Measurements from ENCODE around the gene ATP8A1. TPM values are rescaled to one million over a fixed set of nuclear protein-coding genes. Genes with fewer than 3 reads are reported as not detected.

Gene ATP8A1
- total and polyA plus RNA-seq, 2 of the 4 experiments (the other 2 are of a cell fraction): 0.12 to 0.36 TPM

DNA sequence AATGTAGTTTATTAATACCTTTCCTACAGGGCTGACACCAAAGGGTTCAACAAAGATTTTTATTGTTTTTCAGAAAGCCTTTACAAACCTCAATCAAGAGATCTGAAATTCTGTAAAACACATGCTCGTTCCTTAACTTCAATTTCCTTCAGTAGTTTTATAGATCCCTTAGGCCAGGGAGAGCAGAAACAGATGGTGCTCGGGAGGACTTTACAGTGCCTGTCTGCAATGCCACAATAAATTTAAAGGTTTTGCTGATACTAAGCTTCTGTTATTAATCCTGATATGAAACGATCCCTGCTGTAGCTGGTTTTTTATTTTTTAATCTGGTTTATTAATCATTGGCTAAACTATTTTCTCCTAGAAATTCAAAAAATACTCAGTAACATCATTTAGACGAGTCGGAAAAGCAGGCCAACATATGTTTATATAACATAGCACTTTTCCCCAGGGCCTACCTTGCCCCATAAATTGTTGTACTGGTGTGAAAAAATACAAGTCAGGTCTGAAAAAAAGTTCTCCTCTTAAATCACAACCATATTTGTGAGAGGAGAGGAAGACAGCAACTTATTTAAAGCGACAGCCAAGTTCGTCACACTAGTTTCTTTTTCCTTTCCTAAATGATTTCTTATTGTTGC is 219.9 kb downstream of the ATP8A1 start:
- no peak for ATAC-seq (ENCODE audit: low read depth)
- CTCF ChIA-PET: no interaction called here
- no peak overlapping the region for H2BK15ac ChIP-seq (ENCODE audit: low read depth, low read length)

More for the DNA sequence above, 219.9 kb downstream of the ATP8A1 start:
- no peak overlapping the region for H3K4me3 ChIP-seq (ENCODE audit: insufficient read depth, low read depth, low read length)
- TF ChIP-seq FOS (IDR thresholded peaks at IDR 0.05; ENCODE audit: low read depth, low read length): no peak
- TF ChIP-seq NFE2L2 (IDR thresholded peaks at IDR 0.05; ENCODE audit: low read depth, low read length): no peak
- H3K27me3 ChIP-seq (ENCODE audit: control insufficient read depth, insufficient read depth, low read length): no peaks in the 10 kb centered on the region; the same call in none of the 2 replicates
- no peaks in the 10 kb centered on the region for H3K9me3 ChIP-seq (ENCODE audit: control insufficient read depth, insufficient read depth, low read length)
- no peak overlapping the region for H3K23ac ChIP-seq (ENCODE audit: low read depth, low read length)
- no peak overlapping the region for H3K4ac ChIP-seq (ENCODE audit: low read depth, low read length)
- H4K91ac ChIP-seq (ENCODE audit: insufficient read depth, low read depth, low read length): no peak overlapping the region
- H3K9me1 ChIP-seq (ENCODE audit: insufficient read depth, low read length): no peaks in the 10 kb centered on the region
- H3K4me2 ChIP-seq (ENCODE audit: low read depth, low read length): no peak overlapping the region
- no peaks in the 10 kb centered on the region for H3K36me3 ChIP-seq (ENCODE audit: control insufficient read depth, insufficient read depth, low read length)
- H2BK120ac ChIP-seq (ENCODE audit: low read depth, low read length): no peak overlapping the region
- no peak for DNase-seq
- no peaks in the 10 kb centered on the region for H4K20me1 ChIP-seq (ENCODE audit: insufficient read depth, low read length)
- no peak overlapping the region for H2BK5ac ChIP-seq (ENCODE audit: low read depth, low read length, poor library complexity, severe bottlenecking)
- BruUV-seq (replicated peaks): no TSS peak
- WGBS, 2 experiments (ENCODE audit: extremely low coverage in 2 of 2, insufficient read length in 1 of 2): no CpG with 5 or more reads among the region's 7 CpGs
- H3K56ac ChIP-seq (ENCODE audit: extremely low read depth, insufficient read depth, low read length): no peak overlapping the region
- no peak overlapping the region for H4K5ac ChIP-seq (ENCODE audit: low read depth, low read length)
- H3K4me1 ChIP-seq (ENCODE audit: control insufficient read depth, insufficient read depth, low read length): no peaks in the 10 kb centered on the region
- no peak overlapping the region for H2AFZ ChIP-seq (replicated peaks; ENCODE audit: low read length, poor library complexity)
- POLR2A ChIA-PET (ENCODE audit: unreplicated experiment): no interaction called here
- in situ Hi-C loops (cut with MboI; ENCODE audit: low sequenced_read_pairs) (no loop called here), dilution Hi-C loops (cut with HindIII; ENCODE audit: low sequenced_read_pairs, unreplicated experiment) (no loop called here), intact Hi-C loops (cut with micrococcal nuclease) (no loop called here)
- no peak overlapping the region for H2AK5ac ChIP-seq (ENCODE audit: low read depth, low read length)
- no peak overlapping the region for H3K14ac ChIP-seq (replicated peaks; ENCODE audit: low read depth, low read length)
- H3K18ac ChIP-seq (ENCODE audit: low read depth, low read length): no peak overlapping the region
- H2AK9ac ChIP-seq (replicated peaks; ENCODE audit: low read depth, low read length, poor library complexity): no peak overlapping the region
- H4K8ac ChIP-seq (ENCODE audit: low read depth in 2 of 2, low read length in 2 of 2): no peak overlapping the region
- H2BK20ac ChIP-seq (ENCODE audit: low read depth, low read length): no peak overlapping the region
- H3K9ac ChIP-seq (ENCODE audit: low read depth, low read length): no peak overlapping the region
- H3K79me1 ChIP-seq (ENCODE audit: low read depth in 1 of 2, low read length in 2 of 2): no peaks in the 10 kb centered on the region
- H3K27ac ChIP-seq (ENCODE audit: insufficient read depth, low read length): no peak overlapping the region

Measured in IMR-90 (cell line).